Cardiac fibroblast (primary cell): ENCODE data around the gene NUP214.
A peak's percentile ranks its signal among the peaks of the same experiment; 100 is the strongest.
"Not testable (repeated sequence)": the region's sequence is repeated elsewhere in the genome, so short reads cannot be mapped to it uniquely, and the experiment has no call there.

Experiments
- DNase-seq, 2 donors: peaks; one replicate each; pipeline versions ENCODE4 v3.0.0 to v3.0.0-alpha.2; 2010; ENCODE audit warnings: low read depth in 2 of 2
- H3K4me3 ChIP-seq, 2 donors: replicated peaks in 1 of 2; 1 replicate in 1 of 2; 2 replicates in 1 of 2; pipeline ENCODE4 v1.5.1; 2011; ENCODE audit warnings: low read depth in 2 of 2, low read length in 2 of 2, mild to moderate bottlenecking in 2 of 2, moderate library complexity in 1 of 2
- CTCF ChIP-seq: IDR thresholded peaks from one replicate; pipeline ENCODE4 v1.5.1; 2011; ENCODE audit warnings: low read depth, mild to moderate bottlenecking, low read length, inconsistent platforms

NUP214 gene

GRCh38 chr9:131107760-131108159 is 17.6 kb upstream of the NUP214 start:
- no peak for DNase-seq
- H3K4me3 ChIP-seq = no peak overlapping the region
- TF ChIP-seq CTCF = no peak

GRCh38 chr9:131111186-131111853 is 14.1 kb upstream of the NUP214 start:
- TF ChIP-seq CTCF = no peak
- DNase-seq = no peak
- H3K4me3 ChIP-seq = no peak overlapping the region

GRCh38 chr9:131111854-131112311 is 13.5 kb upstream of the NUP214 start:
- no peak for TF ChIP-seq CTCF
- no peak overlapping the region for H3K4me3 ChIP-seq
- no peak for DNase-seq

- H3K4me3 ChIP-seq = no peak overlapping the region
- TF ChIP-seq CTCF = no peak
- DNase-seq = peak in 1 of 2 donors; percentile 9
These were observed 12.8 kb upstream of the NUP214 start for GRCh38 chr9:131112374-131113154.

- no peak for TF ChIP-seq CTCF
- no peak overlapping the region for H3K4me3 ChIP-seq
- no peak for DNase-seq
These were observed 11.7 kb upstream of the NUP214 start for GRCh38 chr9:131113655-131114054.

- no peak overlapping the region for H3K4me3 ChIP-seq
- no peak for TF ChIP-seq CTCF
- no peak for DNase-seq
These were observed 11.3 kb upstream of the NUP214 start for GRCh38 chr9:131114084-131114535.

- H3K4me3 ChIP-seq, DNase-seq: not testable (repeated sequence)
These were observed 10.0 kb upstream of the NUP214 start for GRCh38 chr9:131115360-131115742.
